Measurements from ENCODE around the gene NLK.
"Not testable (repeated sequence)": the region's sequence is repeated elsewhere in the genome, so short reads cannot be mapped to it uniquely, and the experiment has no call there.

GRCh38 chr17:28155405-28155804, 112.9 kb downstream of the NLK start:
- not testable (repeated sequence) for TF ChIP-seq EZH2 (IDR thresholded peaks at IDR 0.05; ENCODE audit: low read length, missing control alignments); CTCF (conservative IDR thresholded peaks at IDR 0.05 in 1 of 2, IDR thresholded peaks at IDR 0.05 in 1 of 2; ENCODE audit: low read depth in 1 of 2, low read length in 2 of 2)

Measured in fibroblast of lung (primary cell).